GM18502 (cell line): ENCODE results near the gene BMP6.

Experiments used
- ATAC-seq: cut with Tn5 transposase; IDR thresholded peaks from one replicate; pipeline ENCODE4 v1.9.1; 2021; ENCODE audit warnings: mild to moderate bottlenecking; ENCODE audit not compliant: unreplicated experiment, poor library complexity

Gene BMP6

DNA sequence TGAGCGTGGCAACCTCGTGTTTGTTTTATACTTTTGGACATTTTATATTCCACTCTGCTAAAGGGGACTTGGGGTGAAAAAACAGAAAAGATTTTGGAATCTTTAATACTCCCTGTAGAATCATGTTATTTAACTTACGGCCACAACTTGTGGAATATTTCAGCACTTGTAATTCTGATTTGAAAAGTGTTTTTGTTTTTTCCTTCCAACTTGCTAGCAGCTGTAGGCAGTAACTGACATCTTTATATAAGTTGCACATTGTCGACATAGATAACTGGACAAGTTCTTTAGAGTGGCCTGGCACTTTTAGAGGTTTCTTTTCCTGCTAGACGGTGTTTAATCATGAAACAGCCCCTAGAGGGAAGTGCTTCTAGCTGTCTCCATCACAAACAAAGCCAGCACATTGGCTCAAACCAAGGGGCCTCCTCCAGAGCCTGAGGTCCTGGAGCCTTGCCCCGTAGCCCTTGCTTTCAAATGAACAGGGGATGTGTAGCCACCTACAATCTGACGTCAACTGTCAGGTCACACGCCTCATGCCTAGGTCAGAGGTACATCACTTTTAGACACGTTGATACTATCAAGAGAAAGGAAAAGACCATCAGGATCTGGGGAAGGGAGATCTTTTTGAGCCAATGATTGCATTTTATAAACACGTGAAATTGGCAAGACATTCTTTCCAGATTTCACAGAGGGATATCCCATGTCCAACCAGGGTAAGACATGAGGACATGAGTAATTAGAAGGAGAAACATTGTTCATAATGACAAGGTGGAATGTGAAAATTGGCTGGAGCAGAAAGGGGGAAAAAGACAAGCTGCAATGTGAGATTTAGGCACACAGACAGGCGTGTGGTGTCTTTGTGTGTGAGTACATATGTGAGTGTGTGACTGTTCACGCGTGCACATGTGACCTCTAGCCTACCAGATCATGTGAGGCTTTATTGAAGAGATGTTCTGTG lies 92.6 kb downstream of the BMP6 start:
- no peak for ATAC-seq

DNA sequence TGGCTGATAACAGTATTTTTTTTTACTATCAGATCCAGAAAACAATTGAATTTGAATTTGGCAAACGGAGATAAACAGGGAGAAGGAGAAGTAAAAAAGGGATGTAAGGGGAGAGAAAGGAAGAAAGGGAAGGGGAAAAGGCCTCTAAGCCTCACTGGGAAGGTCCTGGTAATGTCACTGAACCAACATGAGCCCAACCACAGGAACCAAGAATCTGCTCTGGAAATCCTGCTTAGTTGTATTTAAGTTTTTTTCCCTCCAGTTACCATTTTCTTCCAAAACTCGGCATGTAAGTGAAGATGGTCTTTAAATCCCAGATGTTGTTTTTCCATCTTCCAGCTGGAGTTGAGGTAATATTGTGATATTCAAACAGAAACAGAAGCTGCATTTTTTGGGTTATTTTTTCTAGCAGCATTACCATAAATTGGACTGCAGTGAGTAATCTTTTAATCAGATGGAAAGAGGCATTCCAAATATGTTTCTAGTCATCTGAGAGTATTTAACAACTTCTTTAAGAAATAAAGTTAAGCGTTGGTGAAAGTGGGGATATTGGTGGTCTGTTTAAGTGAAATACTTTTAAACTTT lies 93.6 kb downstream of the BMP6 start:
- ATAC-seq: no peak

- no peak for ATAC-seq
These were observed 94.5 kb downstream of the BMP6 start for GRCh38 chr6:7820288-7820835.

DNA sequence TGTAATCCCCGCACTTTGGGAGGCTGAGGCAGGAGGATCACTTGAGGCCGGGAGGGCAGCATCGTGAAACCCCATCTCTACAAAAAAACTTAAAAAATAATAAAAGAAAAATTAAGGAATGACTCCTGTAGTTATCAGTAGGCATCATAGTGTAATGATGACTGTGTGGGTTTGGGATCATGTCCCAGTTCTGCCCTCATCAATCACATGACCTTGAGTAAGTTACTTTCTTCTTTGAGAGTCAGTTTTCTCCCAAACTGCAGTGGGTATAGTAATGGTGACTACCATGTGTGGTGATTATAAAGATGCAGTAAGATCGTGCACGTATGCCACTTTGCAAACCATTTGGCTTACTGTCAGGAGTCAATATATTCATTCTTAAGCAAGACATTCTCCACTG lies 95.5 kb downstream of the BMP6 start:
- ATAC-seq: no peak

DNA sequence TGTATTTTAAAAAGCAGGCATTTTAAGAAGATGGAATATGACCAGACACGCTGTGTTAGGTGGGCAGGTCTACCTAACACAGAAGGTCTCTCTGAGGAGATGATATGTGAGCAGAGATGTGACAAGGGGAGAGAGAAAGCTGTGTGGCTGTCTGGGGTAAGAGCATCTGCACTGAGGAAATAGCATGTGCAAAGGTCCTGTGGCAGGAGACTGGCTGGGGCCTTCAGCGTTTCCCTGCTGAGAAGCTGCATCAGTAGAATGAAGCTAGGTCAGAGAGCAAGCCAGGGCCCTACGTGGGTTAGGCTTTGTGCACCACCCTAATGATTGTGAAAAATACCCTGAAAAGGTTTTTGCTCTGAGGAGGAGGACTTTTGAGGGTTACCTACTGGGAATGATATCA lies 97.7 kb downstream of the BMP6 start:
- ATAC-seq: no peak

DNA sequence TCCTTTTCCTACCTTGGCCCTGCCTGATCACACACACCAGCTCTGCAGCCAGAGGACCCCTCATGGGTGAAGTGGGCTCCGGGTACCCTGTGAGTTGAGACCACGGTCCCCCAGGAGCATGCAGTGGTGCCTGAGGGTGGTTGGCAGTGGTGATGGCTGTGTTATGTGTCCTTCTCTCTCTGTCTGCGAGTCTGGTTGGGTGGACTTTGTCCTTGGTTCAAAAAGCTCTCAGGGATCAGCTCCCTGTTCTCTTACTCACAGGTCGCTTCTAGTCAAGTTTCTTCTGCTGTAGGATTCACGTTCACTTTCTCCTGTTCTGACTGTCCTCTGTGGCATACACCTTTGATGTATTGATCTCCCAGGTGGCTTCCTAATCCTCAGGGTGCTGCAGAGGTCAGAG lies 100.1 kb downstream of the BMP6 start:
- no peak for ATAC-seq

DNA sequence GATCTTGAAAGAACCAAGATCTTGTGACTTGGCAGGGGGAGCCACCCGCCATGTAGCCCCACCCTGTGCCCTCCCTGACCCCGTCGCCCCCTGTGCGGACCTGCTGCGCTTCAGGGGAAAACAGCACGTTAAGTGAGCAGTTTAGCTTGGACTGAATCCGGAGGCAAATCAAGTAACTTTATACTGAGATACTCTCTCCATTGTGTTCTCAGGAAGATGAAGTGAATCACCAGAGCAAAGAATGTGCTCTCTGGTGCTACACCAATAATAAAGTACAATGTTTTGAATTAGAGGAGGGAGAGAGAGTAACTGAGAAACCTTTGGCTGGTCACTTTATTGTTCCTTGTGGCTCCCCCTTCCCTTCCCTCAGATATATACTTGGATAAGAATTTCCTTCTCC lies 101.2 kb downstream of the BMP6 start:
- ATAC-seq: no peak

- no peak for ATAC-seq
These were observed 102.2 kb downstream of the BMP6 start for GRCh38 chr6:7828124-7828523.

- ATAC-seq: no peak
These were observed 107.2 kb downstream of the BMP6 start for GRCh38 chr6:7832904-7833750.

GRCh38 chr6:7833751-7834070 lies 107.8 kb downstream of the BMP6 start:
- no peak for ATAC-seq

DNA sequence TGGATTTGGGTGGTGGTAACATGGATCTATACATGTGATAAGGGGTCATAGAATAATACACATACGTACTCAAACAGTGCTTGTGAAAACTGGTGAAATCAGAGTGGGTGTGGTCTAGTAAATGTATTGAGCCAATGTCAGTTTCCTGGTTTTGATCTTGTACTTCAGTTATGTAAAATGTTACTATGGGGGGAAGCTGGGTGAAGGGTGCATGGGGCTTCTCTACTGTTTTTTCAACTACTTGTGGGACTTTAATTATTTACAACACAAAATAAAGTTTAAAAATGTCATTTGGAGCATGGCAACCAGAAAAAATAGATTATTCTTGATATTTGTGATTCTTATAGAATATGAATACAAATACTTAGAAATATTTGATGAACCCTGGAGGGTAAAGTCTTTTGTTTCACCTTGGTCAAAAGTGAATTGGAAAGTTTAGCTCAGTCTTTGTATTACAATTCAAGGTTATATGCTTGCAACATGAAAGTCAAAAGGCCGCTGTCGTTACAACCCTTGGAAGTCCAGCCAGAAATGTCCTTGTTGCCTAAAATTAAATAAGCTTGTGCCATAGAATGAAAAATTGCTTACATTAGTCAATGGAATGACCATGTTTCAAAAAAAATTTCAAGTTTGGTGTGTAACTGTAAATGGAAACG lies 110.6 kb downstream of the BMP6 start:
- ATAC-seq: no peak

DNA sequence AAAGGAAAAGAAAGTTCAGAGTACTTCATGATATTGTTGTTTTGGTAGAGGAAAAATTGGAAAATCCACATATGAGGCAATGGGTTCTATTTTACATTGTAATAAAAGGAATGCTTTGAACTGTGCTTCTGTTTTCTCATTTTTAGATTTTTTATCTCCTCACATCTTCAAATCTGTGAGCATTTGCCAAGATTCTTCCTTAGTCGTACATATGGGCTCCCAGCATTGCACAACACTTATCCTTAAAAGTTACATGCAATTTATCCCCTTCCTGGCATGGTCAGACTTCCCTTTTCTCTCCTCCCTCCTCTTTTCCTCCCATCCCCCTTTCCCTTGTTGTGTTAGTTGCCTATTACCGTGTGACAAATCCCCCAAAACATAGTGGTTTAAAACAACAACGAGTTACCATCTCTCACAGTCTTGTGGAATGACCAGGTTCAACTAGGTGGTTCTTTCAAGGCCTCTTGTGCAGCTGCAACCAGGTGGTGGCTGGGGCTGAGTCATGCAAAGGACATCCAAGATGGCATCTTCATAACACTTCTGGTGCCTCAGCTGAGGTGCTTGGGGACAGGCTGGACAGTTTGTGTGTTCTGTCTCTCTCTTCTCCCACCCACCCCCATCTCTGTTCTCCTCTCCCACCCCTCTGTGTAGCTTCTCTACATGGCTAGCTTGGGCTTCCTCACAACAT lies 116.0 kb downstream of the BMP6 start:
- no peak for ATAC-seq

DNA sequence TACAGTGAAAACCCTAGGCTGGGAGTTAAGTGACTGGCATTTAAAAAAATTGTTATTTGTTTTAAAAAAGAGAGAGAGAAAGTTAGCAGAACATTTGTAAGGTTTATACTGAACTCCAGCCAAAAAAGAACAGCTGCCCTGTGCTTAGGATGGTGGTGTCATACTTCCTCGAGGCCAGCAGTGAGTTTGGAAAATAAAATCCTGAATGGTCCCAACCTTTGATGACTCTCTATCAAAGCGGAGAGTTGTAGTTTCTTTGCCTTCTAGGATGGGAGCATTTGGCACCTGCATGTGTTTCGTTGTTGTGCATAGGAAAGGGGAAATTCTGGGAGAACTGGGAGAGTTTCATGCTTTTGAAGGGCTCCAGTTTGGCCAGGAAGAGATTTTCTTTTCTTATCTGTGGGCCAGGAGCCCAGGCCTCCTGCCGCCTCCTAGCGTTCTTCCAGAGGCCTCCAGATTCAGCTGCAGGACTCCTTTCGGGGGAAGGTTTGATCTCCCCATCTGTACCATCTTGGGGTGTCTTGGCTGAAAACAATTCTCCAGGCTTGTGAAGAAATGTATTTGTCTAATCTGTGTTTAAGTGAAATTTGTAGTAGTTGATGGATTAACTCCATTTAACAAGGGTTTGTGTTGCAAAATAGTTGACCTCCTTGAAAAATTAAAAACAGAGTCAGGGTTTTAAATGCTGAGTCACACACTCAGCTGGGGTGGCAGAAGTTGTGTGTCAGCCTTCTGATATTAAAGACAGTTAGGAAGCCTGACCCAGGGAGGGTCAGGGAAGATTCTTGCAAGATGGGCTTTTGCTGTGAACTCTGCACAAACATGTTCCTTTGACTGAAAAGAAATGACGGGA lies 121.3 kb downstream of the BMP6 start:
- ATAC-seq: no peak

DNA sequence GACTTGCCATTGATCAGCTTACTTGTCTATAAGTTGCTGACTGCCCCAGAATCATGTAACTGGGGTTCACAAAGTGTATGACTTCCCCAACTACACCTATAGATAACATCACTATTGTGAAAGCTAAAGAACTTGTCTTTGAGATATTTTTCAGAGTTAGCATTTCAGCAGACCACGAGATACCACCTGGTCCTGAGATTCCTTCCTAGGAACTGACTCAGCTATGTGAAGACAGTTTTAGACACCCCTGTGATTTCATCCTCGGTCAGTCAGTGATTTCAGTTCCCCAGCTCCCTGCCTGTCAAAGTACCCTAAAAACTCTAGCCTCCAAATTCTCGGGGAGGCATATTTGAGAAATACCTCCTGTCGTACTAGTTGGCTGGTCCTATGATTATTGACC lies 122.3 kb downstream of the BMP6 start:
- ATAC-seq: no peak

- ATAC-seq: no peak
These were observed 125.9 kb downstream of the BMP6 start for GRCh38 chr6:7851780-7852179.

GRCh38 chr6:7859591-7859990 lies 133.7 kb downstream of the BMP6 start:
- ATAC-seq: no peak

- ATAC-seq: no peak
These were observed 139.9 kb downstream of the BMP6 start for GRCh38 chr6:7865781-7866180.

DNA sequence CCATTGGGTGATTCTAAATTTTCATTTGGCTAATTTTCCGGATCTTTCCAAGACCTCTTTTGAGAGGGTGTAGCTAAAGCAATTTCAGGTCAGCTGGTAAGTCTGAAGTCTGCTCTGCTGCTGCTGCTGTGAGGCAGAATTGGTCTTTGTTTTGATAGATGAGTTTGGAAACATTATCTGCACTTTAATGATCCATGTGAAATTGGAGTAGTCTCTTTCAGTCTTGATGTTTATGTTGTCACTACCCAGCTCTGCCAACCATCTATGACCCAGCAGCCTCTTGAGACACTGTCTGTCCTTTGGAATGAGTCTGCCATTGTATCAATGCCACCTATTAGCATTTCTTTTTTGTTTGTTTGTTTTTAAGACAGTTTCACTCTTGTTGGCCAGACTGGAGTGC lies 140.6 kb downstream of the BMP6 start:
- ATAC-seq: no peak

- ATAC-seq: no peak
These were observed 143.0 kb downstream of the BMP6 start for GRCh38 chr6:7868926-7869325.
